ENCODE measurements around the gene ERGIC1.

DNA sequence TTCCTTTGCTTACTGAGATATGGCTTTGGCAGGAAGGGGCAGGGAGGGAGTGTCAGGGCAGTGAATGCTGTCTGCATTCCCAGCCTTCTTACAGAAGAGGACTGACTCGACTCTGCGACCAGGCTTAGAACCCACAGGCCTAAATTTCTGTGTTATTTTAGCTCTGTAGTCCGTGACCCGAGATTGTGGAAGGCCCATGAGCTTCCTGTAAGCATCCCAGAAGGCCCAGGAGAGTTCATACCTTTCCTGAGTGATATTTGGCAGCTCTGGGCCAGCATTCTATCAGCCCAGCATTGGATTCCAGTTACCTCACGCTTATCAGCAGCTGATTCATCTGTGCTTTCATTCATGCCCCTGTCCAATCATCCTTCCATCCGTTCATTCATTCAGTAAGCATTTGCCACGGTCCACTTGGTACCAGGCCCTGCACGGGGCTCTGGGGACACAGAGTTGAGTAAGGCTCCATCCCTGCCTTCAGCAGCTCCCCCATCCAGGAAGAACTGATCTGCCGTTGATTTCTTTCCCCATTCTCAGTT, 97.0 kb downstream of the ERGIC1 start:
- TF ChIP-seq, protein P1, sequence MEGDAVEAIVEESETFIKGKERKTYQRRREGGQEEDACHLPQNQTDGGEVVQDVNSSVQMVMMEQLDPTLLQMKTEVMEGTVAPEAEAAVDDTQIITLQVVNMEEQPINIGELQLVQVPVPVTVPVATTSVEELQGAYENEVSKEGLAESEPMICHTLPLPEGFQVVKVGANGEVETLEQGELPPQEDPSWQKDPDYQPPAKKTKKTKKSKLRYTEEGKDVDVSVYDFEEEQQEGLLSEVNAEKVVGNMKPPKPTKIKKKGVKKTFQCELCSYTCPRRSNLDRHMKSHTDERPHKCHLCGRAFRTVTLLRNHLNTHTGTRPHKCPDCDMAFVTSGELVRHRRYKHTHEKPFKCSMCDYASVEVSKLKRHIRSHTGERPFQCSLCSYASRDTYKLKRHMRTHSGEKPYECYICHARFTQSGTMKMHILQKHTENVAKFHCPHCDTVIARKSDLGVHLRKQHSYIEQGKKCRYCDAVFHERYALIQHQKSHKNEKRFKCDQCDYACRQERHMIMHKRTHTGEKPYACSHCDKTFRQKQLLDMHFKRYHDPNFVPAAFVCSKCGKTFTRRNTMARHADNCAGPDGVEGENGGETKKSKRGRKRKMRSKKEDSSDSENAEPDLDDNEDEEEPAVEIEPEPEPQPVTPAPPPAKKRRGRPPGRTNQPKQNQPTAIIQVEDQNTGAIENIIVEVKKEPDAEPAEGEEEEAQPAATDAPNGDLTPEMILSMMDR (conservative IDR thresholded peaks at IDR 0.05; ENCODE audit: low read length): no peak
- no peak for TF ChIP-seq EZH2phosphoT487 (IDR thresholded peaks at IDR 0.05; ENCODE audit: borderline replicate concordance)
